Spinal cord (tissue), 10 donors: Measurements from ENCODE around the gene INO80B. TPM values are rescaled to one million over a fixed set of nuclear protein-coding genes. Genes with fewer than 3 reads are reported as not detected.

Source experiments
- DNase-seq, 6 donors: peaks; one replicate each; pipeline versions ENCODE4 v3.0.0 to v3.0.0-alpha.2; 2013 to 2015; ENCODE audit warnings: low spot score in 6 of 6, low read depth in 4 of 6
- H3K27ac ChIP-seq: one replicate; pipeline ENCODE4 v1.5.1; 2013; ENCODE audit warnings: low read depth, low read length, control low read depth
- H3K27me3 ChIP-seq: one replicate; pipeline ENCODE4 v1.6.1; 2013; ENCODE audit warnings: low read length; ENCODE audit not compliant: control insufficient read depth, insufficient read depth
- H3K36me3 ChIP-seq: one replicate; pipeline ENCODE4 v1.6.1; 2013; ENCODE audit warnings: low read length; ENCODE audit not compliant: control insufficient read depth, insufficient read depth
- H3K4me1 ChIP-seq: one replicate; pipeline ENCODE4 v1.6.1; 2013; ENCODE audit warnings: low read length; ENCODE audit not compliant: control insufficient read depth, insufficient read depth
- H3K4me3 ChIP-seq: one replicate; pipeline ENCODE4 v1.5.1; 2013; ENCODE audit warnings: low read depth, low read length, control low read depth
- H3K9me3 ChIP-seq: one replicate; pipeline ENCODE4 v1.6.1; 2013; ENCODE audit warnings: low read length; ENCODE audit not compliant: control insufficient read depth, insufficient read depth
- WGBS: methylation state at CpG from one replicate; pipeline ENCODE4 v1.1.5; 2013; ENCODE audit warnings: missing lambda C conversion rate; ENCODE audit not compliant: insufficient coverage; 5-methylcytosine and 5-hydroxymethylcytosine counted together
- polyA plus RNA-seq, 2 donors: library from polyadenylated mRNA; unstranded; fragments of 120-200 nt; gene quantifications; one replicate each; pipeline ENCODE4 v1.2.1, GENCODE V29; 2013; ENCODE audit not compliant: insufficient read length in 2 of 2
- total RNA-seq, 2 donors: library from RNA; depleted of rRNA in 1 of 2; stranded (reverse); fragments of 120-200 nt in 1 of 2; fragments of >200 nt in 1 of 2; gene quantifications; one replicate each; pipeline versions ENCODE4 v1.2.3 to v1.2.4, GENCODE V29; 2013 to 2014
- donor health status: healthy.

Gene INO80B
- total and polyA plus RNA-seq, 4 donors, result 9.1 to 38.7 (median 28.4) TPM

- Histone ChIP-seq H3K4me1 (no peaks in the 10 kb centered on the region), H3K27ac (no peak overlapping the region), H3K4me3 (no peak overlapping the region), H3K36me3 (peaks cover 63% of the 10 kb centered on the region), H3K27me3 (peaks cover 7% of the 10 kb centered on the region), H3K9me3 (no peaks in the 10 kb centered on the region)
- WGBS, result 98% methylated on average over 12 of the region's 12 CpGs
- no peak for DNase-seq
These were observed 37.0 kb downstream of the INO80B start for GRCh38 chr2:74491648-74492544.

- no peak for DNase-seq
- no peak overlapping the region for H3K4me3 ChIP-seq
- no peaks in the 10 kb centered on the region for H3K9me3 ChIP-seq
- H3K27ac ChIP-seq, result no peak overlapping the region
- peaks cover 12% of the 10 kb centered on the region for H3K4me1 ChIP-seq
- peaks cover 24% of the 10 kb centered on the region for H3K27me3 ChIP-seq
- H3K36me3 ChIP-seq, result peaks cover 61% of the 10 kb centered on the region
- WGBS, result 97% methylated on average over 3 of the region's 3 CpGs
These were observed 38.7 kb downstream of the INO80B start for GRCh38 chr2:74493546-74493945.

GRCh38 chr2:74495440-74495839 is 40.6 kb downstream of the INO80B start:
- peaks cover 43% of the 10 kb centered on the region for H3K27me3 ChIP-seq
- no CpG with 5 or more reads among the region's 1 CpG for WGBS

GRCh38 chr2:74496997-74497776 is 42.3 kb downstream of the INO80B start:
- Histone ChIP-seq H3K4me3 (no peak overlapping the region), H3K27me3 (peaks cover 60% of the 10 kb centered on the region), H3K27ac (no peak overlapping the region), H3K4me1 (peaks cover 34% of the 10 kb centered on the region), H3K9me3 (no peaks in the 10 kb centered on the region), H3K36me3 (peaks cover 24% of the 10 kb centered on the region)
- WGBS, result 45% methylated on average over 6 of the region's 19 CpGs
- no peak for DNase-seq

More at GRCh38 chr2:74495440-74495839, 40.6 kb downstream of the INO80B start:
- no peak overlapping the region for H3K27ac ChIP-seq
- H3K9me3 ChIP-seq, result no peaks in the 10 kb centered on the region
- peaks cover 30% of the 10 kb centered on the region for H3K4me1 ChIP-seq
- no peak overlapping the region for H3K4me3 ChIP-seq
- DNase-seq, result no peak
- peaks cover 42% of the 10 kb centered on the region for H3K36me3 ChIP-seq

GRCh38 chr2:74497777-74498499 is 43.1 kb downstream of the INO80B start:
- no peak for DNase-seq
- H3K4me3 ChIP-seq, result no peak overlapping the region
- 1% methylated on average over 60 of the region's 61 CpGs for WGBS
- no peak overlapping the region for H3K27ac ChIP-seq
- no peaks in the 10 kb centered on the region for H3K9me3 ChIP-seq
- H3K27me3 ChIP-seq, result peaks cover 68% of the 10 kb centered on the region
- H3K4me1 ChIP-seq, result peaks cover 42% of the 10 kb centered on the region
- peaks cover 17% of the 10 kb centered on the region for H3K36me3 ChIP-seq

GRCh38 chr2:74498500-74499266 is 43.8 kb downstream of the INO80B start:
- H3K9me3 ChIP-seq, result no peaks in the 10 kb centered on the region
- under 1% methylated on average over 41 of the region's 41 CpGs for WGBS
- H3K27me3 ChIP-seq, result peaks cover 75% of the 10 kb centered on the region
- DNase-seq, result no peak
- peaks cover 10% of the 10 kb centered on the region for H3K36me3 ChIP-seq
- peaks cover 49% of the 10 kb centered on the region for H3K4me1 ChIP-seq
- H3K27ac ChIP-seq, result no peak overlapping the region
- H3K4me3 ChIP-seq, result no peak overlapping the region

GRCh38 chr2:74499267-74499939 is 44.5 kb downstream of the INO80B start, which contains the start of gene LBX2:
Gene LBX2 (minus strand): TSS chr2:74499603. CDS start chr2:74499537, 66 bp downstream.
- no peak for DNase-seq

GRCh38 chr2:74499940-74500577 is 45.2 kb downstream of the INO80B start:
- peaks cover 56% of the 10 kb centered on the region for H3K4me1 ChIP-seq
- peaks cover 89% of the 10 kb centered on the region for H3K27me3 ChIP-seq
- peaks cover 4% of the 10 kb centered on the region for H3K36me3 ChIP-seq
- H3K27ac ChIP-seq, result no peak overlapping the region
- no peak for DNase-seq
- 14% methylated on average over 13 of the region's 15 CpGs for WGBS
- no peaks in the 10 kb centered on the region for H3K9me3 ChIP-seq
- H3K4me3 ChIP-seq, result no peak overlapping the region

More at GRCh38 chr2:74499267-74499939, 44.5 kb downstream of the INO80B start, which contains the start of gene LBX2:
- WGBS, result under 1% methylated on average over 62 of the region's 65 CpGs
- H3K36me3 ChIP-seq, result peaks cover 7% of the 10 kb centered on the region
- peaks cover 82% of the 10 kb centered on the region for H3K27me3 ChIP-seq
- H3K9me3 ChIP-seq, result no peaks in the 10 kb centered on the region
- H3K4me1 ChIP-seq, result peaks cover 55% of the 10 kb centered on the region
- no peak within 1 kb of the TSS for H3K27ac ChIP-seq
- no peak within 1 kb of the TSS for H3K4me3 ChIP-seq
